ENCODE measurements around the gene VILL. TPM values are rescaled to one million over a fixed set of nuclear protein-coding genes. Genes with fewer than 3 reads are reported as not detected.
"Not testable (repeated sequence)": the region's sequence is repeated elsewhere in the genome, so short reads cannot be mapped to it uniquely, and the experiment has no call there.

VILL gene
- total RNA-seq, 2 experiments from 2014 or later, result 13.2 to 23.5 TPM

- no peaks in the 10 kb centered on the region for H4K20me1 ChIP-seq (ENCODE audit: insufficient read depth, low read length)
- DNase-seq (ENCODE audit: low spot score), result no peak
- ChIA-PET POLR2A (no interaction called here), CTCF (ENCODE audit: unreplicated experiment) (no interaction called here)
- no peak overlapping the region for H3K4me2 ChIP-seq (ENCODE audit: low read length)
- H3K9me2 ChIP-seq (ENCODE audit: insufficient read depth, low read length), result no peaks in the 10 kb centered on the region
- BruUV-seq (replicated peaks), result no TSS peak
- no peaks in the 10 kb centered on the region for H3K4me1 ChIP-seq (ENCODE audit: insufficient read depth, low read length, poor library complexity, severe bottlenecking)
- H3K79me2 ChIP-seq (ENCODE audit: insufficient read depth, low read depth, low read length), result no peaks in the 10 kb centered on the region
- no peaks in the 10 kb centered on the region for H3K9me3 ChIP-seq (ENCODE audit: low read length)
- H3K4me3 ChIP-seq (ENCODE audit: low read depth, low read length, poor library complexity, severe bottlenecking), result no peak overlapping the region
- H2AFZ ChIP-seq (ENCODE audit: low read length), result no peak overlapping the region
- TF ChIP-seq, protein P1, sequence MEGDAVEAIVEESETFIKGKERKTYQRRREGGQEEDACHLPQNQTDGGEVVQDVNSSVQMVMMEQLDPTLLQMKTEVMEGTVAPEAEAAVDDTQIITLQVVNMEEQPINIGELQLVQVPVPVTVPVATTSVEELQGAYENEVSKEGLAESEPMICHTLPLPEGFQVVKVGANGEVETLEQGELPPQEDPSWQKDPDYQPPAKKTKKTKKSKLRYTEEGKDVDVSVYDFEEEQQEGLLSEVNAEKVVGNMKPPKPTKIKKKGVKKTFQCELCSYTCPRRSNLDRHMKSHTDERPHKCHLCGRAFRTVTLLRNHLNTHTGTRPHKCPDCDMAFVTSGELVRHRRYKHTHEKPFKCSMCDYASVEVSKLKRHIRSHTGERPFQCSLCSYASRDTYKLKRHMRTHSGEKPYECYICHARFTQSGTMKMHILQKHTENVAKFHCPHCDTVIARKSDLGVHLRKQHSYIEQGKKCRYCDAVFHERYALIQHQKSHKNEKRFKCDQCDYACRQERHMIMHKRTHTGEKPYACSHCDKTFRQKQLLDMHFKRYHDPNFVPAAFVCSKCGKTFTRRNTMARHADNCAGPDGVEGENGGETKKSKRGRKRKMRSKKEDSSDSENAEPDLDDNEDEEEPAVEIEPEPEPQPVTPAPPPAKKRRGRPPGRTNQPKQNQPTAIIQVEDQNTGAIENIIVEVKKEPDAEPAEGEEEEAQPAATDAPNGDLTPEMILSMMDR (conservative IDR thresholded peaks at IDR 0.05; ENCODE audit: low read length), result no peak
- no peak for TF ChIP-seq EZH2phosphoT487 (IDR thresholded peaks at IDR 0.05; ENCODE audit: borderline replicate concordance, low read depth, low read length)
- H3K27ac ChIP-seq (ENCODE audit: low read depth, low read length, poor library complexity, severe bottlenecking), result no peak overlapping the region
- intact Hi-C loops (cut with micrococcal nuclease; ENCODE audit: unreplicated experiment), result loop anchor here (5.0 kb wide), 1 partner anchor 326 kb away; no protein-coding TSS in a partner anchor
- H3K36me3 ChIP-seq (ENCODE audit: insufficient read depth, low read length), result no peaks in the 10 kb centered on the region
Observed at GRCh38 chr3:37970802-37971201, 19.8 kb upstream of the VILL start.

DNA sequence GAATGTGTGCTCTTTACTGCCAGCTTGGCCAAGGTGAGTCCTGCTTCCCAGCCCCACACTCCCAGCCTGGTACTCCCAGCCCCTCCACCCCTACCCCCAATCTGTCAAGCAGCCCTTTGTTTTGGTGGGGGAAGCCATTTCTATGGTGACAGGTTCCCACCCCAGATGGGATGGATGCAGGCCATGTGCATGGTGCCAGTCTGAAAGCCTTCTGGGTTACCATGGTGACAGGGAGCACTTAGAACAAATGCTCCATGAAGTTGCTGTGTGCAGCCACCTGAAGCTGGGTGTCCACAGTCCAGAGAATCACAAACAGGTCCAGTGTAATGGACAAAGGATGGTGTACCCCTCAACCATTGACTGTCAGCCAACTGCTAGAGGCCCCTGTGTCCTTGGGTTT lies 19.1 kb upstream of the VILL start:
- Histone ChIP-seq H4K20me1 (ENCODE audit: insufficient read depth, low read length) (no peaks in the 10 kb centered on the region), H3K79me2 (ENCODE audit: insufficient read depth, low read depth, low read length) (no peaks in the 10 kb centered on the region), H3K4me2 (ENCODE audit: low read length) (no peak overlapping the region), H2AFZ (ENCODE audit: low read length) (no peak overlapping the region), H3K36me3 (ENCODE audit: insufficient read depth, low read length) (no peaks in the 10 kb centered on the region), H3K4me1 (ENCODE audit: insufficient read depth, low read length, poor library complexity, severe bottlenecking) (no peaks in the 10 kb centered on the region), H3K4me3 (ENCODE audit: low read depth, low read length, poor library complexity, severe bottlenecking) (no peak overlapping the region), H3K9me3 (ENCODE audit: low read length) (no peaks in the 10 kb centered on the region), H3K9me2 (ENCODE audit: insufficient read depth, low read length) (no peaks in the 10 kb centered on the region), H3K27ac (ENCODE audit: low read depth, low read length, poor library complexity, severe bottlenecking) (no peak overlapping the region)
- TF ChIP-seq, protein P1 (conservative IDR thresholded peaks at IDR 0.05; ENCODE audit: low read length), result no peak
- no peak for TF ChIP-seq EZH2phosphoT487 (IDR thresholded peaks at IDR 0.05; ENCODE audit: borderline replicate concordance, low read depth, low read length)
- BruUV-seq (replicated peaks), result no TSS peak
- ChIA-PET POLR2A (no interaction called here), CTCF (ENCODE audit: unreplicated experiment) (interaction anchor here (0.9 kb wide), 1 partner anchor 118 kb away, joined by 3 read pairs; no protein-coding TSS in a partner anchor)
- intact Hi-C loops (cut with micrococcal nuclease; ENCODE audit: unreplicated experiment), result loop anchor here (5.0 kb wide), 1 partner anchor 326 kb away; no protein-coding TSS in a partner anchor
- no peak for DNase-seq (ENCODE audit: low spot score)

DNA sequence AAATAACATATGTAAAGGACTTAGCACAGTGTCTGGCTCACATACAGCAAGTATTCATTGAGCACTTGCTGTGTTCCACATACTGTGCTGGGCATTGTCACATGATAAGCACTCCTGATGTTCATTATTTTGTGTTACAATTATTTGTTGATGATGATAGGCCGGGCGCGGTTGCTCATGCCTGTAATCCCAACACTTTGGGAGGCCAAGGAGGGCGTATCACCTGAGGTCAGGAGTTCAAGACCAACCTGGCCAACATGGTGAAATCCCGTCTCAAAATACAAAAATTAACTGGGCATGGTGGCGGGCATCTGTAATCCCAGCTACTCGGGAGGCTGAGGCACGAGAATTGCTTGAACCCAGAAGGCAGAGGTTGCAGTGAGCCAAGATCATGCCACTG lies 18.5 kb upstream of the VILL start:
- H3K79me2 ChIP-seq (ENCODE audit: insufficient read depth, low read depth, low read length); H3K9me2 ChIP-seq (ENCODE audit: insufficient read depth, low read length); H4K20me1 ChIP-seq (ENCODE audit: insufficient read depth, low read length); DNase-seq (ENCODE audit: low spot score); H2AFZ ChIP-seq (ENCODE audit: low read length); H3K9me3 ChIP-seq (ENCODE audit: low read length); BruUV-seq (replicated peaks); H3K27ac ChIP-seq (ENCODE audit: low read depth, low read length, poor library complexity, severe bottlenecking); H3K36me3 ChIP-seq (ENCODE audit: insufficient read depth, low read length); H3K4me2 ChIP-seq (ENCODE audit: low read length); H3K4me3 ChIP-seq (ENCODE audit: low read depth, low read length, poor library complexity, severe bottlenecking); H3K4me1 ChIP-seq (ENCODE audit: insufficient read depth, low read length, poor library complexity, severe bottlenecking); POLR2A ChIA-PET: not testable (repeated sequence)
- CTCF ChIA-PET (ENCODE audit: unreplicated experiment), result interaction anchor here (0.9 kb wide), 1 partner anchor 118 kb away, joined by 3 read pairs; no protein-coding TSS in a partner anchor
- intact Hi-C loops (cut with micrococcal nuclease; ENCODE audit: unreplicated experiment), result loop anchor here (5.0 kb wide), 1 partner anchor 325 kb away; no protein-coding TSS in a partner anchor

Data from OCI-LY7 (cell line).